ENCODE results near the gene ARIH2.
A peak's percentile ranks its signal among the peaks of the same experiment; 100 is the strongest.
"Not testable (repeated sequence)": the region's sequence is repeated elsewhere in the genome, so short reads cannot be mapped to it uniquely, and the experiment has no call there.

The ARIH2 gene

DNA sequence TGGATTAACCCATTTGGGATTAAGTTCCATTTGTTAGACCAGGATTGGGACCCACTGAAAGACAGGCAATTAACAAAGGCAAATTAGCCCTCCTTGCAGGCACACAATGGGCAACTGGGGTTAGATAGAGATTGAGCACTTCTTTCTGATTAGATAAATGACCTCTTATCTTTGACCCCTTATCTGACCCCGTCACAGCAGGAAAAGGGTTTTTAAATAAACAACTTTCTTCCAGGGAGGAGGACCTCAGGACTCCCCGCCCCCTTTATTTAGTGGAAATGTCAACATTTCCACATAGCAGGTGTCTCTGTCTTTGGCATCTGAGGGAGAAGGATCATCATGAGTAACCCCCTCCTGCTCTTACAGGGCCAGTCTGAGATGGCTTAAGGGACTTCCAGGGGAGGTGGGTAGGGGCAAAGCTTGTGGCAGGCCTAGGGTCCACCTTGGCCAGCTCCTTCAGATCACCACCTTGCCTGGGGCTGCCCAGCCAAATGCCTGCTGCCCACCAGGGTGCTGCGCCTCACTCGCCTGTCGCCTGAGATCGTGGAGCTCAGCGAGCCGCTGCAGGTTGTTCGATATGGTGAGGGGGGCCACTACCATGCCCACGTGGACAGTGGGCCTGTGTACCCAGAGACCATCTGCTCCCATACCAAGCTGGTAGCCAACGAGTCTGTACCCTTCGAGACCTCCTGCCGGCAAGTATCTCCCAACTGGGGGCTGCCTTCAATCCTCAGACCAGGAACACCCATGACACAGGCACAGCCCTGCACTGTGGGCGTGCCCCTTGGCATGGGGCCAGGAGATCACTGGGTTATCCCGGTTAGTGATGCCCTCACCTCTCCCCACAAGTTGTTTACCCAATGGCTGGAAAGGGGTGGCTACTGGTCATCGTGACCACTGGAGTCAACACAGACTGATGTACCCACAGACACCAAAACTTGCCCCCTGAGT lies 86.0 kb downstream of the ARIH2 start:
- no peak for DNase-seq

DNA sequence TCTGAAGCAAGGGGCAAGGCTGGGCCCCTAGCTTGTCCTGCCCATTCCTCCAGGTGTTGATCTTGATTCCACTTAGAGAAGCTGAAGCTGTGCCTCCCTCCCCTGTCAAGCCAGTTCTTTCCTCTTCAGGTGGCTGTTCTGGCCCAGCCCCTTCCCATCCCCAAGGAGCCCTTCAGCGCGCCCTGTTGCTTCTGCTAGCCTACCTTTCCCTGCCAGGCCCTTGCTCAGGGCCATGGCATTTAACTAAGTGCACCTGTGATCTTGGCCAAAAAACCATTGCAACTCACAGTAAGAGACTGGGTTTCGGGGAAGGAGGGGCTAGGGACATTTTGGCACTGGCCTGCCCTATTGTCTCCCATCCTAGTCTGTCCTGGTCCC lies 86.7 kb downstream of the ARIH2 start:
- DNase-seq = no peak

DNA sequence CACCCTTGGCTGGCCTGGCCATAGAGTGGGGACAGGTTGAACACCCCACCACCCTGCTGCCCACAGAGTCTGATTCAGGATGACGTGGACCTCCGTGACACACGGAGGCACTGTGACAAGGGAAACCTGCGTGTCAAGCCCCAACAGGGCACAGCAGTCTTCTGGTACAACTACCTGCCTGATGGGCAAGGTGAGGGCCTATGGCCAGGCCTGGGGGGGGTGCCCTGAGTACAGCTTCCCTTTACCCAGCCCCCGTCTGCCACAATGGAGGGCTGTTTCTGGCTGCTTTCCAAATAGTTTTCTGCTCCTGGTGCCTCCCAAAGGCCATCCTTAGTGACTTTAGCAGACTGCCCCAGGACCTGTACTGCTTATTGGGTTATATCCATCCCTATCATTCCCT lies 87.4 kb downstream of the ARIH2 start:
- no peak for DNase-seq

DNA sequence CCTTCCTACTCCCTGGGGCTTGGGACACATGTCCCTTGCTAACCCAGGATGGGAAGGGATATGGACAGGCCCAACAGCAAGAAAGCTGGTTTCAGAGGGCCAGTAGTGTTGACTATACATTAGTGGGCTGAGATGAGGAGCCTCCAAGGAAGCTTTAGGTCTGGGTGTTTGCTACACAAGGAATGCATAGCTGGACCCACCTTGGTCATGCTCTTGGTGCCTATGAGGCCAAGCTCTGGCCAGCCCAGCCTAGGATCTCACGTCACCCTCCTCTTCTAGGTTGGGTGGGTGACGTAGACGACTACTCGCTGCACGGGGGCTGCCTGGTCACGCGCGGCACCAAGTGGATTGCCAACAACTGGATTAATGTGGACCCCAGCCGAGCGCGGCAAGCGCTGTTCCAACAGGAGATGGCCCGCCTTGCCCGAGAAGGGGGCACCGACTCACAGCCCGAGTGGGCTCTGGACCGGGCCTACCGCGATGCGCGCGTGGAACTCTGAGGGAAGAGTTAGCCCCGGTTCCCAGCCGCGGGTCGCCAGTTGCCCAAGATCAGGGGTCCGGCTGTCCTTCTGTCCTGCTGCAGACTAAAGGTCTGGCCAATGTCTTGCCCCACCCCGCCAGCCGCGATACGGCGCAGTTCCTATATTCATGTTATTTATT lies 87.9 kb downstream of the ARIH2 start:
- DNase-seq = no peak

DNA sequence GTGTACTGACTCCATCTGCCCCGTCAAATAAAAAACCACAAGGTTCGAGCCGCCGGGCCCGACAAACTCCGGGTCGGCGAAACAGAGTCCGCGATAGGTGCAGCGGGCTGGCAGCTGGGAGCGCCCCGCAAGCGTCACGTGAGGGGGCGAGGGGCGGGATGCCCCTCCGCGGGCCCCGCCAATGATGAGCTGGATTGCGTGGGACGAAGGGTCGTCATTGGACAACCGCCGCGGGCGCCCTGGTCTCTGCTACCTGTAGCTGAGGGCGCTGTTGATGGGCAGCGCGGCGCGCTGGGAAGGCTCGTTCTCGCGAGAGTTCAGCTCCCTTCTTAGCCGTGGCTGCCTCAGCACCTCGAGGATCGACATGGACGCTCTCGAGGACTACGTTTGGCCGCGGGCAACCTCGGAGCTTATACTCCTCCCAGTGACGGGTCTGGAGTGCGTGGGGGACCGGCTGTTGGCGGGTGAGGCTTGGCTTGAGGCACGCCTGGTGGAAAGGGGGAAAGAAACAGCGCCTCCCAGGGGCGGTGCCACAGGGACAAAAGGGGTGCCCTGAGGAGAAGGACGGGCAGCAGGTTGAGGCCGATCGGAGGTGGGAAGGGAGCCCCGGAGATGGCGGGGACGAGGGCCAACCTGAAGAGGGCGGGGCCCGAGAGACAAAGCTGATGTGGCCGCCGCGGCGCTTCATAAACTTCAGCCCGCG lies 88.6 kb downstream of the ARIH2 start, which contains the start of gene WDR6:
TSS of gene WDR6 (plus strand) at position 324 of the 703 bp plus-strand sequence. CDS start at position 365, 41 bp downstream.
- DNase-seq = peak; percentile 99

DNA sequence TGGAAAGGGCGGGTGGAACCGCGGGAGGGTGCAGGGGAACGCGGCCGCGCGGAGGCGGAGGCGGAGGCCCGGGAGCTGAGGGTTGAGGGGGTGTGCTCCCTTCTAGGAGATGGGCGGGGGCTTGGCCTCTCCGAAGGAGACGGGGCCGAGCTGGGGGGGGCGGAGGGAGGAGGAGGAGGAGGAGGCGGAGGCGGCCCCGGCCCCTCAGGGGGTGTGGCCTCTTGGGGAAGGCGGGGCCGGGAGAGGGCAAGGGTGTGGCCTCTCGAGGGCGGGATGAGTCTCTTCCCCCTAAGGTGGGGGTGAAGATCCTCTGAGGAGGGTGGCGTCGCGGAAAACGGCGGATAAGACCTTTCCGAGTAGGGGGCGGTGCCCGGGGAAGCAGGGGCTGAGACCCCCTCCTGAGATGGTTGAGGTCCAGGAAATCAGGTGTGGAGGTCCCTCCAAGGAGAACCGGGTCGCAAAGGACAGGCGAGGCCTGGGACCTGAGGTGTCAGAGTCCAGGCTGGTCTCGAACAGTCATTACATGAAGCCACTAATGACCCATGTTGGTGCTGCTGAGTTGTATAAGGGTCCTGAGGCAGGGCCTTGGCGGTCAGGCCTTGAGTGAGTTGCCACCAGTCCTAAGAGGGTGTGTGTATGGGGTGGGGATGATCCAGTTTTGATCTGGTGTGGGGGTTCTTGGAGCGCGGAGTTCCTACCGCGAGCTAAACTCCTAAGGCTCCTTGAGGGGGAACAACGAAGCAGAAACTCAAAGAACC lies 89.3 kb downstream of the ARIH2 start:
- DNase-seq = peak; percentile 89

DNA sequence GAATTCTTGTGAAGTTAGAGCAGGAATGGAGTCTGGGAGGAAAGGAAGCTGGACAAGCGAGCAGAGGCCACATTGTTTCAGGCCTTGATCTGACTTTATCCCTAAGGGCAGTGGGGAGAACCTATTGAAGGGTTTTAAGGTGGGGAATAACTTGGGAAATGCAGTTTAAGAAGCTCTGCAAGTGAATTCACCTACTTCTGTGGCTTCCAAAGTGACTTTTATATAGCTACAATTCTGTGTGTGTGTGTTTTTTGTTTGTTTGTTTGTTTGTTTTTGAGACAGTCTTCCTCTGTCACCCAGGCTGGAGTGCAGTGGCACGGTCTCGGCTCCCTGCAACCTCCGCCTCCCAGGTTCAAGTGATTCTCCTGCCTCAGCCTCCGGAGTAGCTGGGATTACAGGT lies 90.0 kb downstream of the ARIH2 start:
- not testable (repeated sequence) for DNase-seq

DNA sequence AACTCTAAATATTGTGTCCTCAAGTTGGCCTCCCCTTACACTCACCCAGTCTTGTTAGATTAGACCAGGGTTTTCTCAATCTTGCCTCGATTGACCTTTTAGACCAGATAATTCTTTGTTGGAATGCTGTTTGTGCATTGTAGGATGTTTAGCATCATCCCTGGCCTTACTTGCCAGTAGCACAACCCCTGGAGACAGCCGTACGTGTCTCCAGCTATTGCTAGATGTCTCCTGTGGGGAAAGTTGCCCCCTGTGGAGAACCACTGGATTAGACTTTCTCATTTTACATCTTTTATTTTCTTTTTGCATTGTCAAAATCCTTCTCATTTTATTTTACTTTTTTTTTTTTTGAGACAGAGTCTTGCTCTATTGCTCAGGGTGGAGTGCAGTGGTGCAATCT lies 90.8 kb downstream of the ARIH2 start:
- no peak for DNase-seq

DNA sequence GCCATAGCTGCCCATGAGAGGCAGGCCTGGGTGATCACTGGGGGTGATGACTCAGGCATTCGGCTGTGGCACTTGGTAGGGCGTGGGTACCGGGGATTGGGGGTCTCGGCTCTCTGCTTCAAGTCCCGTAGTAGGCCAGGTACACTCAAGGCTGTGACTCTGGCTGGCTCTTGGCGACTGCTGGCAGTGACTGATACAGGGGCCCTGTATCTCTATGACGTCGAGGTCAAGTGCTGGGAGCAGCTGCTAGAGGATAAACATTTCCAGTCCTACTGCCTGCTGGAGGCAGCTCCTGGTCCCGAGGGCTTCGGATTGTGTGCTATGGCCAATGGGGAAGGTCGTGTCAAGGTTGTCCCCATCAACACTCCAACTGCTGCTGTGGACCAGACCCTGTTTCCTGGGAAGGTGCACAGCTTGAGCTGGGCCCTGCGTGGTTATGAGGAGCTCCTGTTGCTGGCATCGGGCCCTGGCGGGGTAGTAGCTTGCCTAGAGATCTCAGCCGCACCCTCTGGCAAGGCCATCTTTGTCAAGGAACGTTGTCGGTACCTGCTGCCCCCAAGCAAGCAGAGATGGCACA lies 93.9 kb downstream of the ARIH2 start:
- no peak for DNase-seq

DNA sequence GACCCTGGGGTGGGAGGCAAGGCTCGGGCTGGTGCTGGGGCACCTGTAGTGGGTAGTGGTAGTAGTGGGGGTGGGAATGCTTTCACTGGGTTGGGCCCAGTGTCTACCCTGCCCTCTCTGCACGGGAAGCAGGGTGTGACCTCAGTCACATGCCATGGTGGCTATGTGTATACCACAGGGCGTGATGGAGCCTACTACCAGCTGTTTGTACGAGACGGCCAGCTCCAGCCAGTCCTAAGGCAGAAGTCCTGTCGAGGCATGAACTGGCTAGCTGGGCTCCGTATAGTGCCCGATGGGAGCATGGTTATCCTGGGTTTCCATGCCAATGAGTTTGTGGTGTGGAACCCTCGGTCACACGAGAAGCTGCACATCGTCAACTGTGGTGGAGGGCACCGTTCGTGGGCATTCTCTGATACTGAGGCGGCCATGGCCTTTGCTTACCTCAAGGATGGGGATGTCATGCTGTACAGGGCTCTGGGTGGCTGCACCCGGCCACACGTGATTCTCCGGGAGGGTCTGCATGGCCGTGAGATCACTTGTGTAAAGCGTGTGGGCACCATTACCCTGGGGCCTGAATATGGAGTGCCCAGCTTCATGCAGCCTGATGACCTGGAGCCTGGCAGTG lies 94.6 kb downstream of the ARIH2 start:
- no peak for DNase-seq

DNA sequence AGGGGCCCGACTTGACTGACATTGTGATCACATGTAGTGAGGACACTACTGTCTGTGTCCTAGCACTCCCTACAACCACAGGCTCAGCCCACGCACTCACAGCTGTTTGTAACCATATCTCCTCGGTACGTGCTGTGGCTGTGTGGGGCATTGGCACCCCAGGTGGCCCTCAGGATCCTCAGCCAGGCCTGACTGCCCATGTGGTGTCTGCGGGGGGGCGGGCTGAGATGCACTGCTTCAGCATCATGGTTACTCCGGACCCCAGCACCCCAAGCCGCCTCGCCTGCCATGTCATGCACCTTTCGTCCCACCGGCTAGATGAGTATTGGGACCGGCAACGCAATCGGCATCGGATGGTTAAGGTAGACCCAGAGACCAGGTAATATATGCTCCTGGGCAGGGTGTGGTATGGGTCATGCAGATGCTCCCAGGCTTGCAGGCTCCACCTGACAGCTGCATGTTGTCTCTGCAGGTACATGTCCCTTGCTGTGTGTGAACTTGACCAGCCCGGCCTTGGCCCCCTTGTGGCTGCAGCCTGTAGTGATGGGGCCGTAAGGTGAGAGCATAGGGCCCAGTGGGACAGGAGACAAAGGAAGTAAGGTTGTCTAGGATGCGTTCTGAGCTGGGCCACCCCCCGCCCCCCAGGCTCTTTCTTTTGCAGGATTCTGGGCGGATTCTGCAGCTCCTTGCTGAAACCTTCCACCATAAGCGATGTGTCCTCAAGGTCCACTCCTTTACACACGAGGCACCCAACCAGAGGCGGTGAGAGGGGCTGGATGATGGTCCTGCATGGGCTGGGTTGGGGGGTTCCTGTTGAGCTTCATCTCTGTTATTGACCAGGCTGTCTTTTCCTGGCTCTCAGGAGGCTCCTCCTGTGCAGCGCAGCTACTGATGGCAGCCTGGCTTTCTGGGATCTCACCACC lies 95.4 kb downstream of the ARIH2 start:
- DNase-seq = peak; percentile 39

DNA sequence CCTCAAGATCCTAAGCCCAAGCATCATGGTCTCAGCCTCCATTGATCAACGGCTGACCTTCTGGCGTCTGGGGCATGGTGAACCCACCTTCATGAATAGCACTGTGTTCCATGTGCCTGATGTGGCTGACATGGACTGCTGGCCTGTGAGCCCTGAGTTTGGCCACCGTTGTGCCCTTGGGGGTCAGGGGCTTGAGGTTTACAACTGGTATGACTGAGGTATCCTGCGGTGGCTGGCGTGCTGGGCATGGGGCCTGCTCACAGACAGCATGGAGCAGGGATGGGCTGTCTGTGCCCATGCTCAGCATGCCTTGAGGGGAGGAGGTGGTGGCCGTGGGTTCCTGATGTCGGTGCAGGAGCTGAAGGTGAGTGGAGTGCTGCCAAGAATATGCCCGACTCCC lies 96.4 kb downstream of the ARIH2 start:
- no peak for DNase-seq

DNA sequence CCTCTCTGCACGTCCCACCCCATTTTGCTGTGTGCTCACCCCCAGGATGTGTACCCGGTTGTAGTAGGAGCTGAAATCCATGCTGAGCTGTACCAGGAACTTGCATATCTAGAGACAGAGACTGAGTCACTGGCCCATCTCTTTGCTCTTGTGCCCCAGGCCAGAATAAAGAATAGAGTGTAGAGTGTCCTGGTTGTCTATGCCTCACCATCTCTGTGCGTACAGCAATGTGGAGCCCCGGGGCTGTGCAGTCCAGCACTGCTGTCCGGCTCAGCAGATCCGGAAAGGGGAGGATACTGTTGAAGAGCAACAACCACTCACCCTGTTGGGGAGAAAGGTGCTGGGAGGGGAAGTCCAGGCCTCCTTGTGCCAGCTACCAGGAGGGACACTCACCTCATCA lies 97.1 kb downstream of the ARIH2 start:
- no peak for DNase-seq

DNA sequence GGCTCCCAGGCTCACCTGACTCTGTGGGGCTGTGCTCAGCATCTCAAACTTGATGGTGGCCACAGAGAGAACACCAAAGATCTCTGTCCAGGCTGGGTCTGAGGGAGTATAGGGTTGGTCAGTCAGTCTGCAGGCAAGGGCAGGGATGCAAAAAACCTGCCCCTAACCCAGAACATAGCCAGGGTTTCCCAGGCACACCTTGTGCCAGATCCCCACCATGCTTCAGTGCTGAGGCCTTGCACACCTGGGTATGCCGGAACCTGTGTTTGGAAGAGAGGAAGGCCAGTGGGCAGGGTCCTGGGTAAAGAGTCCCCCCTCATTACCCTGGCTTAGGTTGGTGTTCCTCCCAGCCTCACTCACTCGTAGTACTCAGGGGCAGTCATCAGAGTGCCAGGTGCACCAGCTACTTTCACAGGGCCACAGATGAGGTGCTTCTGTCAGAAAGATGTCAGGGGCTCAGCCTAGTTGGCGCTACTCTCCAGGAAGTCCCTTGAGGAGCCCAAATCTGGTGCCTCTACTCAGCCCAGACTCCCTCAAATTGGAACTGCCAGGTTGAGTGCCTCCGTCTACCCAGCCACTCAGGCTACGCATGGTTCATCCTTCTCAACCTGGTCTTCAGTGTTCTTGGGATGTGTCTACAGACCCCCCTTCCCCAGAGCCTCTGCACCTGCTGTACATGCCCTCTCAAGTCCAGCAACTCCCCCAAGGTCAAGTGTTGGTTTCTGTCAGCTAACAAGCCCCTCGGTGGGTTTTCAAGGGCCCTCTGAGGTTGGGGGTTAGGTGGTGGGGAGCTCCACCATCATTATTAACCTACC lies 98.0 kb downstream of the ARIH2 start:
- DNase-seq = no peak

DNA sequence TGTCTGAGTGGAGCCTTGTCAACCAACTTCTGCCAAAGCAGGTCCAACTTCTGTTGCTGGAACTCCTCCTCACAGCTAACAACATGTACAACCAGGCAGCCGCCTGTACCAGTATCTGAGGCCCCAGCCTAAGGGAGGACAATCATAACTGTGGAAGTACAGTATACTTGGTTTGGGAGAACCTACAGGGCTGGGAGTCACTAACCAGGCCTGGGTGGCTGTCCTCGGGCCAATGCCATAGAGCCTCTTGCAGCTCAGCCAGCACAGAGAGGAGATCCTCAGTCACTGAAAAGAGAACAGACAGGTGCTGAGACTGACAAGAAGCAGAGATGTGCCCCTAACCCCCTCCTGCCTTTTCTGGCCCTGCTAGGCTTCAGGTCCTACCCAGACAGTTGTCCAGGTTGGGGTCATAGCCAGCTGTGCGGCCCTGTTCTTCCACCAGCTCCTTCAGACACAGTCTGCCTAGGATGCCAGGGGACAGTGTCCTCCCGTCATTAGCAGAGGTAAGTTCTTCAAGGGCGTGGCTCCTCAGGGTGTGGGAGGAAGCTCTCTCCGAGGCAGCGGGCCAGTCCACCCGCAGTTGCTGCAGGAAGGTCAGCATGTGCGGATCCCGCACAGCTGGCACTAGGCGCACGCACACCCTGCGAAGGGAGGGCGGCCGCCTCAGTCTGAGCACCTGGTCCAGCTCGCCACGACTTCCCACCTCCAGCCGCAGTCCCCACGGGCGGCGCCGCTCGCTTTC lies 98.8 kb downstream of the ARIH2 start:
- DNase-seq = no peak

DNA sequence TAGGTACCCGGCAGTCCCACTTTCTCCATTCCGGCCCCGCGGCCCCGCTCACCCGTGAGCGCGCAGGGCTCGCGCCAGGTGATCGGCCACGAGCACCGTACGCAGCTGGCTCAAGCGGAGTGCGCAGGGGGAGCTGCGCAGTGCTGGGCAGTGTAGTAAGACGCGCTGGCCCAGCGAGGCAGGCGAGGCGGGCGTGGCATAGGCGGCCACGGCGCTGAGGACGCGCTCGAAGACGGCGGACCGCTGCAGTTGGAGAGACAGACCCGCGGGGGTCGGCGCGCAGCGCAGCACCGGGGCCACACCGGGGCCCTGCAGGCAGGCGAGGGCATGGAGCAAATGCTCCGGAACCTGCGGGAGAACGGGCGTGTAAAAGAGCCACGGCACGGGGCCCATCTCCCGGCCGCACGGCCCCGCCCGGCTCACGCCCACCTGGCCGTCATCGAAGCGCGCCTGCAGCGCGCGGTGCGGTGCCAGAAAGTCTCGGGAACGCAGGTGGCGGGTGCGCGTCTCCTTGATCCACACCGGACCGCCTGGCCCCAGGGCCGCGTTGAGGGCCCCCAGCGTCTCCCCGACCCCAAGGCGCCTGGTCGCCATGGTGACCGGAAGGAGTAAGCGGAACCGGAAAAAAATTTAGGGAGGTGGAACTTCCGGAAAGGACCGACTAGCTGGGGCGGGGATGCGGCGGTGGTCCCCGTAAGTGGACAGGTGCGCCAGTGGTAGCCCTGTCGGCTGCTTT lies 99.5 kb downstream of the ARIH2 start, which contains the start of gene DALRD3:
TSS of gene DALRD3 (minus strand) at position 610 of the 736 bp plus-strand sequence. CDS start at position 594, 16 bp downstream.
- DNase-seq = peak; percentile 59

DNA sequence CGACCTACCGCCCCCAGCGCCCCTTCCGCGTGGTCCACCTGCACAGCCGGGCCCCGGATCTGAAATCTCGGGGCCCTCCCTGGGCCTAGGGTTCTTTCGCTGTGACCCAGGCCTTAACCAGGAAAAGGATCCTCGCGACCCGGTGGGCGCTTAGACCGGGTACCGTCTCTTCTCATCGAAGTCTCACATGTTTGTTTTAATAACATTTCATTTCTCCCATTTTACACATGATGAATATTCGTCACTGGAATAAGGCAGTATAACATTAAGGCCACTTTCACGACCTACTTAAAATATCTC lies 100.0 kb downstream of the ARIH2 start:
- no peak for DNase-seq

DNA sequence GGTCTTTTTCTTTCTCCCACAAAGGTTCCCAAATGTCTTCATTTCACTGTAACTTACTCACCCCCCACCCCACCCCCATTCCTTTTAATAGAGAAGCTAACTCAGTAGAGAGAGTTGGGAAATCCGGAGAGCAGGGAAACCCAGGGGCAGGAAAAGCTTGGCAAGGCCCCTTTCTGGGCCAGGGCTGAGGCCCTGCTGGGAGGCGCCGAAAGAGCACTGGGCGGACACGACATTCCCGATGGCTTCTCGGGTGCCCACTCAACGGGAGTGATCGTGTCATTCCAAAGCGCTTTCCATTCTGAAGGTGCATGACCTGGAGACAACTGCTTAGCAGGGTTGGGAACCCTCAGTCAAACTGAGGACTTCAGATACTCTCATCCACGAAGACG lies 101.3 kb downstream of the ARIH2 start:
- no peak for DNase-seq

Measured in CD4-positive, alpha-beta T cell treated with Interleukin-4 for 4 hours (primary cell).